IPS-20b (cell line): ENCODE measurements around the gene CRAT.
"Not testable (repeated sequence)": the region's sequence is repeated elsewhere in the genome, so short reads cannot be mapped to it uniquely, and the experiment has no call there.

ENCODE experiments used
- H3K27ac ChIP-seq: one replicate; pipeline ENCODE4 v1.5.1; 2013; ENCODE audit warnings: low read length
- H3K27me3 ChIP-seq: 2 replicates; pipeline ENCODE4 v1.6.1; 2013; ENCODE audit warnings: mild to moderate bottlenecking, low read length, inconsistent platforms; ENCODE audit not compliant: insufficient read depth
- H3K36me3 ChIP-seq: 2 replicates; pipeline ENCODE4 v1.6.1; 2013; ENCODE audit warnings: low read depth, mild to moderate bottlenecking, inconsistent platforms, low read length, moderate library complexity; ENCODE audit not compliant: insufficient read depth
- H3K4me1 ChIP-seq: 2 replicates; pipeline ENCODE4 v1.6.1; 2013; ENCODE audit warnings: mild to moderate bottlenecking, control low read depth, inconsistent platforms, low read length, moderate library complexity; ENCODE audit not compliant: insufficient read depth
- H3K4me3 ChIP-seq: 2 replicates; pipeline ENCODE4 v1.5.1; 2013; ENCODE audit warnings: mild to moderate bottlenecking, low read length, inconsistent platforms
- H3K9ac ChIP-seq: 2 replicates; pipeline ENCODE4 v1.6.1; 2013; ENCODE audit warnings: low read depth, mild to moderate bottlenecking, inconsistent platforms, low read length, moderate library complexity
- H3K9me3 ChIP-seq: 2 replicates; pipeline ENCODE4 v1.6.1; 2013; ENCODE audit warnings: mild to moderate bottlenecking, low read depth, low read length, inconsistent platforms; ENCODE audit not compliant: insufficient read depth

CRAT gene

DNA sequence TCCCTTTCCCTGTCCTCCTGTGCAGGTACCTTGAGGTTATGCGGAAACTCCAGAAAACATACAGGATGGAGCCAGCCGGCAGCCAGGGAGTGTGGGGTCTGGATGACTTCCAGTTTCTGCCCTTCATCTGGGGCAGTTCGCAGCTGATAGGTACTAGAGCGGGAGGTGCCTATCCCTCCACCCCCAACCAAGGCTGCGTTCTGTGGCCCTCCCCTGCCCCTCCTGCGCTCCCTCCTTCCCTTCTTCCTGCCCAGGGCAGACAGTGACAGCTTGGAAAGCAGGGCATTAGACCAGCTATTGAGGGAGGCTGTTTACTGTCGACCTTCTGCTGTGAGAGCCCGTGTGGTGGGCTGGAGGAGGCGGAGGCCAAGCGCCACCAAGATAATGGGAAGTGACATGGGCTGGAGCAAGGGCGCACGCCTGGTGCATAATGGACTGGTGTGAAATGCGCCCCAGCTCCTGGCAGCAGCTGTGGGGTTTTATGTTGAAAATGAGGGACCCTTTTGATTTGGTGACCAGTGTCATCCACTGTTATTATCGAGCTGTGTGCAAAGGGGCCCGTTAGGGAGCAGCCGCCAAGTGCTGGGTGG, 25.9 kb upstream of the CRAT start:
- Histone ChIP-seq H3K4me1 (peaks cover 17% of the 10 kb centered on the region), H3K4me3 (no peak overlapping the region), H3K9ac (no peak overlapping the region), H3K36me3 (peaks cover 53% of the 10 kb centered on the region), H3K27ac (no peak overlapping the region), H3K27me3 (no peaks in the 10 kb centered on the region), H3K9me3 (no peaks in the 10 kb centered on the region)

DNA sequence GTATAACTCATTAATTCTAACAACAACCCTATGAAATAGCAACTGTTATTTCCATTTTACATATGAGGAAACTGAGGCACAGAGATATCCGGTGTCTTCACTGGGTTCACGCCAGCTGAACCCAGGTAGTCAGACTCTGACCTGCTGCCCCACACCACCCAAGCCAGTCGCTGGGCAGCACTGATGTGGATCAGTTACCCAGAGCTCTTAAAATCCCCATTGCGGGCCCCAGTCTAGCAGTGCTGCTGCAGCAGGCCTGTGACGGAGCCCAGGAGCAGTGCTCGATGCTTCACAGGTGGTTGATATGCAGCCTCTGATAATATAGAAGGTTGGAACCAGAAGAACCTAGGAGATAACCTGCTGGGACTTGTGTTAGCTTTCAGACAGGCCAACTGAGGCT, 24.9 kb upstream of the CRAT start:
- Histone ChIP-seq H3K4me3 (no peak overlapping the region), H3K9ac (no peak overlapping the region), H3K27me3 (no peaks in the 10 kb centered on the region), H3K36me3 (peaks cover 61% of the 10 kb centered on the region), H3K4me1 (peaks cover 9% of the 10 kb centered on the region; the same call in 1 of the 2 replicates), H3K27ac (no peak overlapping the region), H3K9me3 (no peaks in the 10 kb centered on the region)

DNA sequence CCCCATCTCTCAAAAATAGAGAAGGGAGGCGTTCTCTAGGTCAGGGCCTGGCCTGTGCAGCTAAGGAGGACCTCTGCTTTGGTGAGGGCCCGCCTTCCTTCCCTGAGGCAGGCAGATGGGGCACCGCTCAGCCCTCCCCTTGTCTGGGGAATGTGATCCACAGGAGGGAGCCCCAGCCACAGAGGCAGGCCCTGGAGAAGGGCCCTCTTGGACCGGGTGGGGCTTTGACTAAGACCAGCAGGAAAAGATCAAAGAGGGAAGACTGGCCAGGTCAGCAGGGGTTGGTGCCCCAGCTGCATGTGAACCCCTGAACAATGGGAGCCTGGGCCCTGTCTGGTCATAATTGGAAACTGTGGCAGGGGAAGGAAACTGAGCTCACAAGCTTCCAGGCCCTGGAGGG, 22.5 kb upstream of the CRAT start:
- H3K27ac ChIP-seq, result no peak overlapping the region
- peaks cover 77% of the 10 kb centered on the region for H3K36me3 ChIP-seq
- H3K9me3 ChIP-seq, result no peaks in the 10 kb centered on the region
- H3K9ac ChIP-seq, result no peak overlapping the region
- H3K27me3 ChIP-seq, result no peaks in the 10 kb centered on the region
- H3K4me3 ChIP-seq, result no peak overlapping the region
- no peaks in the 10 kb centered on the region; the same call in 1 of the 2 replicates for H3K4me1 ChIP-seq

DNA sequence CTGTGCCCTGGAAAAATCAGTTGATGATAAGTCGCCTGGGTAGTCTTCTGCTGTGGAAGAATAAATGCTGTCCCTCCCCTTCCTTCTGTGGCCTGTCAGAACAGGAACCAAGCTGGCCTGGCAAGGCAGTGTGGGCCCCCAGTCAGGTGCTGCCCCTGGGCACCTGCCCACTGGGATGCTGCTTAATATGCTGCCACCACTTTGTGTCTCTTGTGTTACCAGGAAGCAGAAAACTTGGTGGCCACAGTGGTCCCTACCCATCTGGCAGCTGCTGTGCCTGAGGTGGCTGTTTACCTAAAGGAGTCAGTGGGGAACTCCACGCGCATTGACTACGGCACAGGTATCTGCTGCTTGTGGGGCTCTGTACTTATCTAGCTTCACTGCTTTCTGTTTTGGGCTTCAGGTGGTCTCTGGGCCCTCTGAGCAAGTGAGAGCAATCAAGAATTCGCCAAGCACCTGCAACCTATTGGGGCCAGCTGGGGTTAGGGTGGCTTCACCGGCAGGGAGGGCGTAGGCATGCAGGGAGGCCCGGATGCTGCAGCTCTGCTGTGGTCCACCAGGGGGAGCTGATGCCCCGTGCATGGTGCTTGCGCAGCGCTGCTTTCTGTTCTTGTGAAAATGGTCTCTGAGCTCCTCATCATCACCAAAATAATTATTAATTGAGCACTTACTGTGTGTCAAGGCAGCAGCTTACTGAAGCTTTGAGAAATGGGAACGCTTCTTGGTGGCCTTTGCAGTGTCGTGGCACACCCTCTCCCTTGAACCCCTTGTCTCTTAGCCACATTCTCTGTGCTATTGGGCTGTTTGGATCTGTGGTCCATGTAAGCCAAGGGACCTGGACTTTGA, 20.9 kb upstream of the CRAT start:
- H3K9me3 ChIP-seq, result no peaks in the 10 kb centered on the region
- H3K36me3 ChIP-seq, result peaks cover 70% of the 10 kb centered on the region
- no peak overlapping the region for H3K9ac ChIP-seq
- H3K27me3 ChIP-seq, result no peaks in the 10 kb centered on the region
- no peak overlapping the region for H3K27ac ChIP-seq
- H3K4me3 ChIP-seq, result no peak overlapping the region
- H3K4me1 ChIP-seq, result peaks cover 11% of the 10 kb centered on the region; the same call in 1 of the 2 replicates

DNA sequence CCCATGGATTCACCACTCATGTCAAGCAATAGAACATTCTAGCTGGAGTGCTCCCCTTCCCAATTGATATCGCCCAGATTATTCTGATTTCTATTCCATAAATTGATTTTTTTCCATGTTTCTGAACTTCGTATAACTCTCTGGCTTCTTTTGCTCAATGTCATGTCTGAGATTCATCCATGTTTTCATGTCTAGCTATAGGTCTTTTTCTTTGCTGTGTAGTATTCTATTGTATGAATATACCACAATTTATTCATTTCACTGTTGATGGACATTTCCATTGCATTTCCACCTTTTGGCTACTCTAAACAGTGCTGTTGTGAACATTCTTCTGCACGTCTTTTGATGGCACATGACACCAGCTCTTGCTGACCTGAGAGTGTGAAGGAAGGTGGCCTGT, 20.2 kb upstream of the CRAT start:
- no peaks in the 10 kb centered on the region for H3K9me3 ChIP-seq
- no peak overlapping the region for H3K9ac ChIP-seq
- H3K27me3 ChIP-seq, result no peaks in the 10 kb centered on the region
- H3K4me1 ChIP-seq, result peaks cover 16% of the 10 kb centered on the region; the same call in 1 of the 2 replicates
- H3K27ac ChIP-seq, result no peak overlapping the region
- H3K36me3 ChIP-seq, result peaks cover 66% of the 10 kb centered on the region
- H3K4me3 ChIP-seq, result no peak overlapping the region

DNA sequence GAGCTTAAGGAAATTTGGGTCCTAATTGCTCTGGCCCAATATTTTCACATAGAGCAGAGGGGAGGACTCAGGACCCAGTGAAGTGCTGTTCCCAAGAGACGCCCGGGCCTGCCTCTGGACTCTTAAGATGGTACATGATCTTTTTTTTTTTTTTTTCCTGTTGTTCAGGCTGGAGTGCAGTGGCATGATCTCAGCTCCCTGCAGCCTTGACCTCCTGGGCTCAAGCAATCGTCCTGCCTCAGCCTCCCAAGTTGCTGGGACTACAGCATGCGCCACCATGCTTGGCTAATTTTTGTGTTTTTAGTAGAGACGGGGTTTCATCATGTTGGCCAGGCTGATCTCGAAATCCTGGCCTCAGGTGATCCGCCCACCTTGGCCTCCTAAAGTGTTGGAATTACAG, 19.7 kb upstream of the CRAT start:
- peaks cover 66% of the 10 kb centered on the region for H3K36me3 ChIP-seq
- H3K4me3 ChIP-seq, H3K27ac ChIP-seq, H3K9ac ChIP-seq, H3K9me3 ChIP-seq, H3K27me3 ChIP-seq: not testable (repeated sequence)
- peaks cover 18% of the 10 kb centered on the region; the same call in 1 of the 2 replicates for H3K4me1 ChIP-seq

DNA sequence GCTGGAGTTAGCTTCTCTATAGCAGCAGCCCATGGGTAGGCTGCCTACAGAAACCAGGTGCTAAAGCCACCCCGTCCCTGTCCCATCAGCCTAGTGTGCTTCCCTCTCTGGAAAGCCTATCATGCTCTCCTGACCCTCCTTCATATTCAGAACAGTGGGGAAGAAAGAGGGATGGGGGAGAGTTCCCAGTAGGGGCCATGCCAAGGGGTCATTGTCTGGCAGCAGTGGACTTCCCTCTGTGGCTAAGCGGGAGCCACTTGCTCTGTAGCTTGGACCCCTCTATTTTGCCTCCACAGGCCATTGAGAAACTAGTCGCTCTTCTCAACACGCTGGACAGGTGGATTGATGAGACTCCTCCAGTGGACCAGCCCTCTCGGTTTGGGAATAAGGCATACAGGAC, 18.1 kb upstream of the CRAT start:
- no peak overlapping the region for H3K9ac ChIP-seq
- no peaks in the 10 kb centered on the region for H3K27me3 ChIP-seq
- H3K9me3 ChIP-seq, result no peaks in the 10 kb centered on the region
- peaks cover 18% of the 10 kb centered on the region; the same call in 1 of the 2 replicates for H3K4me1 ChIP-seq
- H3K36me3 ChIP-seq, result peaks cover 67% of the 10 kb centered on the region
- H3K4me3 ChIP-seq, result no peak overlapping the region
- H3K27ac ChIP-seq, result no peak overlapping the region

DNA sequence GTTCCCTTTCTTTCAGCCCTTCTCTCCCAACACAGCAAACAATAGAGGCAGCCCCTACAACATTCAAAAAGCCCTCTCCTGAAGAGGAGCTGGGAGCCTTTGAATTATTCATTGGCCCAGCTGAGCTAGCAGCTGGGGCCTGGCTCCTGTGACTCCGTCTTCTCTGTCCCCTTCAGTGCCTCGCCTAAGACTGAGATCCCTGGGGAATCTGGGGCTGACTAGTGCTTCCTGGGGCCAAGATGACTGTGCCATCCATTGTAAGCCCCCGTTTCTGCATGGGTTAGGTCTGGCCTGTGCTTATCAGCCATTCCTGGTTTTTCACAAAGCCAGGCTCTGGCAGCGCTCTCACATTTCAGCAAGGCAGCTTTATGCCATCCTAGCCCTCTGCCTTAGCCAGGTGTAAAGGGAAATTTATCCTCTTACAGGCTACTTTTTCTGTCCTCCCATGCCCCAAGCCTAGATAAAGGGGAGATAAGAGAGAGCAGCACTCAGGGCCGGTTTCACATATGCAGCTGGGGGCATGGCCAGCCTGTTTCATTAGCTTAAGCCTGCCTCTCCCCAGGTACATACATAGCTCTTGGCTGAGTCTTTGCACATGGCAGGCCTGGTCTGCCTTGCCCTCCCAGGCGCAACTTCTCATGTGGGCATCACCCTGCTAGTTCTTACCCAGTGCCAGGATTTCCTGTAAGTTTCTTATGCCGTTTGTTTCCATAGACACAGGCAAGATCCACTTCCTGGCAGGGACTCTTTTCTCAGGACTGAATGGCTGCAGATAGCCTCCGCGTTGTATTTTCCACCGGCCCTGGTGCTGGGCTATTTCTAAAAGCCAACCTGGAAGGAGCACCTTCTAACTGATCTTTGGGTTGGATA, 16.4 kb upstream of the CRAT start:
- Histone ChIP-seq H3K9ac (peak overlapping the region; percentile 76), H3K9me3 (no peaks in the 10 kb centered on the region), H3K36me3 (peaks cover 70% of the 10 kb centered on the region), H3K27me3 (no peaks in the 10 kb centered on the region), H3K4me3 (peak overlapping the region; percentile 40; the same call in 1 of the 2 replicates), H3K27ac (peak overlapping the region; percentile 75), H3K4me1 (peaks cover 18% of the 10 kb centered on the region; the same call in 1 of the 2 replicates)

DNA sequence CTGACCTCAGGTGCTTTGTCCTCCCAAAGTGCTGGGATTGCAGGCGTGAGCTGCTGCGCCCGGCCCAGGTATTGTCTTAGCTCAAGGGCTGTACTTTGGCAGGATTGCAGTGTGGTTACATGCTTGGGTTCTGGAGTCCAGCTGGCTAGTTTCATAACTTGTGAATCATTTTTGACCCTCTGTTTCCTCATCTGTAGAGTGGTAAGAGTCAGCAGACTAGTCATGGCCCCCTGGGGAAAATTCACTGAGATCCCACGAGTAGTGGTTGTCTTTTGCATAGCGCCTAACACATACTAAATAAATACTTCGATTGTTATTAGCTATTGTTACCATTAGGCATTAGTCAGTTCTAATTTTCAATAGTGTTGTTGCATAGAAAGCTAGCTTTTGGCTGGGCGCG, 14.9 kb upstream of the CRAT start:
- H3K4me1 ChIP-seq, result peaks cover 18% of the 10 kb centered on the region; the same call in 1 of the 2 replicates
- H3K9me3 ChIP-seq, result no peaks in the 10 kb centered on the region
- H3K27ac ChIP-seq, result no peak overlapping the region
- H3K4me3 ChIP-seq, result no peak overlapping the region
- H3K27me3 ChIP-seq, result no peaks in the 10 kb centered on the region
- no peak overlapping the region for H3K9ac ChIP-seq
- H3K36me3 ChIP-seq, result peaks cover 76% of the 10 kb centered on the region

DNA sequence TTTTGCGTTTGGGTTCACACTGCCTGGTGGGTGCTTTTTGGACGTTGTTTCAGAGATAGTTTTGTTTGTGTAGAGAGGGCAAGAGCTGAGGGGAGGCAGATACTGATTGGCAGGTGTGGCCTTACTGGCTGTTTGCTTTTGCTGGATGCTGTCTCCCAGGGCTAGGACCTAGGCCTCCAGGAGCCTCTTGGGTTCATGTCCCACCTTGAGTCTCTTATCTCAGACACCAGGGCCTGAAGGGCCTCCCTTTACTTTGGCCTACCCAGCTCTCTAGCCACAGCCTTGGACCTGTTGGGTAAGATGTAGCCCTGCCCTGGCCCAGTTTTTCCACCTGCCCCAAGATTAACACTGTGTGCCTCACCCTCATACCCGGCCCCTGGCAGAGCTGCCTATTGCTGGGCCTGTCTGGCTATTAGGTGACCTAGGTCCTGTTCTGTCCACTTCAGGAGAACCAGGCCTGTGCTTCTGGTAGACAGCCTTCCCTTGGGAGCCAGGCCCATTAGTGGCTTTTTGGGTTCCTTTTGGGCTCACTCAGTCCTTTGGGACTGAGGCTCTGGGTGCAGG, 14.0 kb upstream of the CRAT start:
- Histone ChIP-seq H3K36me3 (peaks cover 71% of the 10 kb centered on the region), H3K9ac (no peak overlapping the region), H3K4me1 (peaks cover 18% of the 10 kb centered on the region; the same call in 1 of the 2 replicates), H3K4me3 (no peak overlapping the region), H3K27me3 (no peaks in the 10 kb centered on the region), H3K9me3 (no peaks in the 10 kb centered on the region), H3K27ac (no peak overlapping the region)

DNA sequence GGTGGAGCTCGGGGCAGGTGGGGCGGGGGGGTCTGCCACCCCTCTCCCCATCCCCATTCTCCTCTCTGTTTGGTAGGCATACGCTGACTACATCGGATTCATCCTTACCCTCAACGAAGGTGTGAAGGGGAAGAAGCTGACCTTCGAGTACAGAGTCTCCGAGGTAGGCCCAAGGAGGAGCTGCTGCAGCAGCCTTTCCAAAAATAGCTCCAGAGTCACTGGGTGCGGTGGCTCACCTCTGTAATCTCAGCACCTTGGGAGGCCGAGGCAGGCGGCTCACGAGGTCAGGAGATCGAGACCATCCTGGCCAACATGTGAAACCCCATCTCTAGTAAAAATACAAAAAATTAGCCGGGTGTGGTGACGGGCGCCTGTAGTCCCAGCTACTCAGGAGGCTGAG, 12.4 kb upstream of the CRAT start:
- H3K27me3 ChIP-seq, H3K9me3 ChIP-seq, H3K4me3 ChIP-seq, H3K27ac ChIP-seq, H3K9ac ChIP-seq: not testable (repeated sequence)
- H3K36me3 ChIP-seq, result peaks cover 60% of the 10 kb centered on the region
- peaks cover 18% of the 10 kb centered on the region; the same call in 1 of the 2 replicates for H3K4me1 ChIP-seq
